Esophagus squamous epithelium (tissue), 5 donors: ENCODE data around the gene RAP2B. TPM values are rescaled to one million over a fixed set of nuclear protein-coding genes. Genes with fewer than 3 reads are reported as not detected.
A peak's percentile ranks its signal among the peaks of the same experiment; 100 is the strongest.

Experiments
- DNase-seq: peaks from one replicate; lab custom pipeline; 2025; lab: John Stamatoyannopoulos, UW
- H3K27ac ChIP-seq, 4 donors: fragments of 200-600 bp; sonication (generic); one replicate each; pipeline ENCODE4 v1.5.1; 2016 to 2019; ENCODE audit warnings: mild to moderate bottlenecking in 1 of 4
- H3K27me3 ChIP-seq, 4 donors: fragments of 200-600 bp; sonication (generic); 1 replicate in 3 of 4; 2 replicates in 1 of 4; pipeline versions ENCODE4 v1.5.1 to v1.6.0; 2017 to 2021; ENCODE audit warnings: antibody characterized with exemption in 1 of 4
- H3K36me3 ChIP-seq, 3 donors: fragments of 200-600 bp; sonication (generic); one replicate each; pipeline ENCODE4 v1.5.1; 2016 to 2019
- H3K4me1 ChIP-seq, 3 donors: fragments of 200-600 bp; sonication (generic); one replicate each; pipeline ENCODE4 v1.5.1; 2017 to 2019
- H3K4me3 ChIP-seq, 4 donors: fragments of 200-600 bp; sonication (generic); 1 replicate in 3 of 4; 2 replicates in 1 of 4; pipeline ENCODE4 v1.5.1; 2016 to 2019; ENCODE audit warnings: mild to moderate bottlenecking in 2 of 4, moderate library complexity in 1 of 4
- H3K9me3 ChIP-seq, 3 donors: fragments of 200-600 bp; sonication (generic); one replicate each; pipeline ENCODE4 v1.5.1; 2016 to 2019
- CTCF ChIP-seq, 6 experiments: fragments of 450-650 bp in 4 of 6; fragments of 200-600 bp in 2 of 6; sonication (generic) in 2 of 6; IDR thresholded peaks; one replicate each; pipeline ENCODE4 v1.5.1; 2016 to 2019; ENCODE audit warnings: antibody characterized with exemption in 6 of 6, mild to moderate bottlenecking in 4 of 6, moderate library complexity in 4 of 6
- POLR2A ChIP-seq, 4 donors: fragments of 450-650 bp; IDR thresholded peaks; one replicate each; pipeline ENCODE4 v1.6.1; 2017; ENCODE audit warnings: antibody characterized with exemption in 4 of 4, mild to moderate bottlenecking in 4 of 4, moderate library complexity in 3 of 4
- WGBS, 2 donors: methylation state at CpG; one replicate each; pipeline ENCODE4 v1.1.5; 2018; 5-methylcytosine and 5-hydroxymethylcytosine counted together
- intact Hi-C: fragments of 100-400 bp; cut with DNase I; formaldehyde crosslinking; loops from one replicate; pipeline ENCODE4 v1.15.0; 2022
- total RNA-seq, 4 donors: library from RNA; depleted of rRNA; stranded (reverse); fragments of >200 nt; gene quantifications; one replicate each; pipeline ENCODE4 v1.1.0, GENCODE V29; 2016
- donor health status: DM: yes; HTN: yes; CAD: no.

Gene RAP2B
- total RNA-seq, 4 donors from 2014 or later = 20.1 to 39.5 (median 29.7) TPM

GRCh38 chr3:153163756-153164550 is 1.9 kb downstream of the RAP2B start:
- H3K4me1 ChIP-seq = peaks cover 8 to 61% (median 16%) of the 10 kb centered on the region in 3 donors
- WGBS, 2 donors = 2 to 9% methylated on average over 5 of the region's 5 CpGs
- H3K27me3 ChIP-seq = no peaks in the 10 kb centered on the region
- H3K4me3 ChIP-seq = peak overlapping the region; percentile 88 to 97 (median 92)
- intact Hi-C loops = loop anchor here (5.0 kb wide), 2 partner anchors 112 to 123 kb away; no protein-coding TSS in a partner anchor
- no peak for TF ChIP-seq POLR2A (IDR thresholded peaks at IDR 0.05)
- no peak for TF ChIP-seq CTCF (IDR thresholded peaks at IDR 0.05)
- peaks cover 0 to 7% (median 0%) of the 10 kb centered on the region in 3 donors for H3K36me3 ChIP-seq
- H3K27ac ChIP-seq = peak overlapping the region; percentile 11 to 100 (median 98)
- DNase-seq = no peak
- H3K9me3 ChIP-seq = no peaks in the 10 kb centered on the region

GRCh38 chr3:153165261-153165681 is 3.2 kb downstream of the RAP2B start:
- TF ChIP-seq POLR2A (IDR thresholded peaks at IDR 0.05) = no peak
- peak in 3 of 6 experiments; percentile 16 to 39 (median 23) for TF ChIP-seq CTCF (IDR thresholded peaks at IDR 0.05)
- peaks cover under 1 to 48% (median 16%) of the 10 kb centered on the region in 3 donors for H3K4me1 ChIP-seq
- peak overlapping the region in 3 of 4 donors; percentile 25 to 100 (median 98) for H3K27ac ChIP-seq
- no peaks in the 10 kb centered on the region for H3K27me3 ChIP-seq
- intact Hi-C loops = no loop called here
- H3K4me3 ChIP-seq = peak overlapping the region; percentile 88 to 97 (median 92)
- H3K36me3 ChIP-seq = peaks cover 0 to 14% (median 0%) of the 10 kb centered on the region in 3 donors
- DNase-seq = no peak
- H3K9me3 ChIP-seq = no peaks in the 10 kb centered on the region

- Histone ChIP-seq H3K4me3 (peak overlapping the region; percentile 88 to 97 (median 92)), H3K4me1 (peaks cover 0 to 47% (median 16%) of the 10 kb centered on the region in 3 donors), H3K27me3 (no peaks in the 10 kb centered on the region), H3K36me3 (peaks cover 0 to 19% (median 0%) of the 10 kb centered on the region in 3 donors), H3K9me3 (no peaks in the 10 kb centered on the region), H3K27ac (peak overlapping the region in 2 of 4 donors; percentile 98 to 100)
- WGBS, 2 donors = 23 to 39% methylated on average over 3 of the region's 3 CpGs
- no peak for DNase-seq
- TF ChIP-seq POLR2A (IDR thresholded peaks at IDR 0.05) = no peak
- no peak for TF ChIP-seq CTCF (IDR thresholded peaks at IDR 0.05)
- intact Hi-C loops = no loop called here
Measured at GRCh38 chr3:153166206-153166605, 4.2 kb downstream of the RAP2B start.

- H3K9me3 ChIP-seq = no peaks in the 10 kb centered on the region
- 60 to 68% methylated on average over 2 of the region's 2 CpGs for WGBS, 2 donors
- peak overlapping the region in 2 of 4 donors; percentile 98 to 100 for H3K27ac ChIP-seq
- intact Hi-C loops = no loop called here
- no peaks in the 10 kb centered on the region for H3K27me3 ChIP-seq
- no peak for TF ChIP-seq POLR2A (IDR thresholded peaks at IDR 0.05)
- no peak for TF ChIP-seq CTCF (IDR thresholded peaks at IDR 0.05)
- peak overlapping the region in 3 of 4 donors; percentile 89 to 97 (median 96) for H3K4me3 ChIP-seq
- peaks cover 0 to 19% (median 0%) of the 10 kb centered on the region in 3 donors for H3K36me3 ChIP-seq
- no peak for DNase-seq
- H3K4me1 ChIP-seq = peaks cover 0 to 47% (median 16%) of the 10 kb centered on the region in 3 donors
Measured at GRCh38 chr3:153166796-153167195, 4.8 kb downstream of the RAP2B start.

- intact Hi-C loops = no loop called here
- WGBS, 2 donors = 86 to 95% methylated on average over 2 of the region's 2 CpGs
- H3K27me3 ChIP-seq = no peaks in the 10 kb centered on the region
- H3K4me3 ChIP-seq = no peak overlapping the region
- H3K4me1 ChIP-seq = peaks cover 0 to 34% (median 11%) of the 10 kb centered on the region in 3 donors
- DNase-seq = no peak
- TF ChIP-seq CTCF (IDR thresholded peaks at IDR 0.05) = no peak
- TF ChIP-seq POLR2A (IDR thresholded peaks at IDR 0.05) = no peak
- peaks cover 0 to 19% (median 0%) of the 10 kb centered on the region in 3 donors for H3K36me3 ChIP-seq
- H3K9me3 ChIP-seq = no peaks in the 10 kb centered on the region
- H3K27ac ChIP-seq = no peak overlapping the region
Measured at GRCh38 chr3:153169793-153170383, 7.9 kb downstream of the RAP2B start.
